ENCODE measurements around the gene RBM10. TPM values are rescaled to one million over a fixed set of nuclear protein-coding genes. Genes with fewer than 3 reads are reported as not detected.

The RBM10 gene
- polyA plus RNA-seq, 3 donors from 2014 or later: 15.1 to 34.1 (median 18.0) TPM

- Mint-ChIP-seq H3K4me3 (no peak overlapping the region), H3K4me1 (peaks cover 20 to 29% of the 10 kb centered on the region in 2 donors), H3K27me3 (ENCODE audit: low read depth in 3 of 3) (peaks cover 0 to 4% (median 0%) of the 10 kb centered on the region in 3 donors), H3K9me3 (no peaks in the 10 kb centered on the region), H3K36me3 (peaks cover 4 to 70% (median 43%) of the 10 kb centered on the region in 3 donors), H3K27ac (peak overlapping the region in 2 of 6 donors; percentile 30 to 59)
- DNase-seq: no peak
Measured at GRCh38 chrX:47201345-47201944, 56.4 kb downstream of the RBM10 start.

- peaks cover 0 to 4% (median 0%) of the 10 kb centered on the region in 3 donors for H3K27me3 Mint-ChIP-seq (ENCODE audit: low read depth in 3 of 3)
- no peaks in the 10 kb centered on the region for H3K9me3 Mint-ChIP-seq
- H3K36me3 Mint-ChIP-seq: peaks cover 4 to 77% (median 51%) of the 10 kb centered on the region in 3 donors
- no peak overlapping the region for H3K27ac Mint-ChIP-seq
- peaks cover 12 to 21% of the 10 kb centered on the region in 2 donors for H3K4me1 Mint-ChIP-seq
- H3K4me3 Mint-ChIP-seq: no peak overlapping the region
- no peak for DNase-seq
Measured at GRCh38 chrX:47202316-47202715, 57.3 kb downstream of the RBM10 start.

- Mint-ChIP-seq H3K36me3 (peaks cover 4 to 77% (median 53%) of the 10 kb centered on the region in 3 donors), H3K27me3 (ENCODE audit: low read depth in 3 of 3) (peaks cover 0 to 4% (median 0%) of the 10 kb centered on the region in 3 donors), H3K9me3 (no peaks in the 10 kb centered on the region), H3K4me1 (peaks cover 7 to 15% of the 10 kb centered on the region in 2 donors), H3K27ac (no peak overlapping the region), H3K4me3 (no peak overlapping the region)
- DNase-seq: no peak
Measured at GRCh38 chrX:47202877-47203276, 57.9 kb downstream of the RBM10 start.

GRCh38 chrX:47204970-47205369, 59.9 kb downstream of the RBM10 start:
- Mint-ChIP-seq H3K4me3 (no peak overlapping the region), H3K36me3 (peaks cover 4 to 75% (median 52%) of the 10 kb centered on the region in 3 donors), H3K27ac (peak overlapping the region in 1 of 6 donors; percentile 30), H3K27me3 (ENCODE audit: low read depth in 3 of 3) (peaks cover 0 to 2% (median 0%) of the 10 kb centered on the region in 3 donors), H3K4me1 (peaks cover 3 to 5% of the 10 kb centered on the region in 2 donors), H3K9me3 (no peaks in the 10 kb centered on the region)
- no peak for DNase-seq

- H3K9me3 Mint-ChIP-seq: no peaks in the 10 kb centered on the region
- H3K27me3 Mint-ChIP-seq (ENCODE audit: low read depth in 3 of 3): peaks cover 0 to 2% (median 0%) of the 10 kb centered on the region in 3 donors
- H3K4me1 Mint-ChIP-seq: peaks cover 2 to 3% of the 10 kb centered on the region in 2 donors
- H3K4me3 Mint-ChIP-seq: no peak overlapping the region
- H3K27ac Mint-ChIP-seq: peak overlapping the region in 1 of 6 donors; percentile 61
- peaks cover 4 to 72% (median 48%) of the 10 kb centered on the region in 3 donors for H3K36me3 Mint-ChIP-seq
- no peak for DNase-seq
Measured at GRCh38 chrX:47206316-47206715, 61.3 kb downstream of the RBM10 start.

GRCh38 chrX:47208108-47208507, 63.1 kb downstream of the RBM10 start:
- H3K4me1 Mint-ChIP-seq: peaks cover 0 to 3% of the 10 kb centered on the region in 2 donors
- H3K27me3 Mint-ChIP-seq (ENCODE audit: low read depth in 3 of 3): peaks cover 0 to 2% (median 0%) of the 10 kb centered on the region in 3 donors
- no peaks in the 10 kb centered on the region for H3K9me3 Mint-ChIP-seq
- H3K36me3 Mint-ChIP-seq: peaks cover 4 to 75% (median 54%) of the 10 kb centered on the region in 3 donors
- DNase-seq: no peak
- no peak overlapping the region for H3K27ac Mint-ChIP-seq
- no peak overlapping the region for H3K4me3 Mint-ChIP-seq

GRCh38 chrX:47209508-47210238, 64.7 kb downstream of the RBM10 start:
- peaks cover 0 to 3% of the 10 kb centered on the region in 2 donors for H3K4me1 Mint-ChIP-seq
- no peak overlapping the region for H3K4me3 Mint-ChIP-seq
- DNase-seq: no peak
- peaks cover 4 to 78% (median 52%) of the 10 kb centered on the region in 3 donors for H3K36me3 Mint-ChIP-seq
- no peak overlapping the region for H3K27ac Mint-ChIP-seq
- H3K27me3 Mint-ChIP-seq (ENCODE audit: low read depth in 3 of 3): no peaks in the 10 kb centered on the region
- no peaks in the 10 kb centered on the region for H3K9me3 Mint-ChIP-seq

- Mint-ChIP-seq H3K36me3 (peaks cover 0 to 80% (median 51%) of the 10 kb centered on the region in 3 donors), H3K27me3 (ENCODE audit: low read depth in 3 of 3) (no peaks in the 10 kb centered on the region), H3K9me3 (no peaks in the 10 kb centered on the region), H3K4me3 (no peak overlapping the region), H3K4me1 (no peaks in the 10 kb centered on the region), H3K27ac (peak overlapping the region in 2 of 6 donors; percentile 2 to 10)
- no peak for DNase-seq
Measured at GRCh38 chrX:47210661-47211425, 65.8 kb downstream of the RBM10 start.

- no peak for DNase-seq
Measured at GRCh38 chrX:47212381-47213293, 67.6 kb downstream of the RBM10 start.

GRCh38 chrX:47214435-47215077, 69.5 kb downstream of the RBM10 start:
- no peak for DNase-seq
- H3K4me3 Mint-ChIP-seq: no peak overlapping the region
- H3K36me3 Mint-ChIP-seq: peaks cover 0 to 62% (median 36%) of the 10 kb centered on the region in 3 donors
- peak overlapping the region in 1 of 6 donors; percentile 34 for H3K27ac Mint-ChIP-seq
- peaks cover 12 to 13% (median 12%) of the 10 kb centered on the region in 3 donors for H3K27me3 Mint-ChIP-seq (ENCODE audit: low read depth in 3 of 3)
- H3K9me3 Mint-ChIP-seq: no peaks in the 10 kb centered on the region
- H3K4me1 Mint-ChIP-seq: peaks cover 18 to 22% of the 10 kb centered on the region in 2 donors

More at GRCh38 chrX:47212381-47213293, 67.6 kb downstream of the RBM10 start:
- Mint-ChIP-seq H3K36me3 (peaks cover 0 to 70% (median 36%) of the 10 kb centered on the region in 3 donors), H3K27me3 (ENCODE audit: low read depth in 3 of 3) (peaks cover 2 to 4% (median 2%) of the 10 kb centered on the region in 3 donors), H3K27ac (peak overlapping the region in 2 of 6 donors; percentile 4 to 58), H3K4me1 (peaks cover 12 to 15% of the 10 kb centered on the region in 2 donors), H3K4me3 (no peak overlapping the region), H3K9me3 (no peaks in the 10 kb centered on the region)

- Mint-ChIP-seq H3K4me3 (no peak overlapping the region), H3K27me3 (ENCODE audit: low read depth in 3 of 3) (peaks cover 12 to 13% (median 12%) of the 10 kb centered on the region in 3 donors), H3K27ac (peak overlapping the region in 4 of 6 donors; percentile 18 to 98 (median 76)), H3K36me3 (peaks cover 0 to 55% (median 35%) of the 10 kb centered on the region in 3 donors), H3K4me1 (peaks cover 26 to 30% of the 10 kb centered on the region in 2 donors), H3K9me3 (no peaks in the 10 kb centered on the region)
- no peak for DNase-seq
Measured at GRCh38 chrX:47215291-47215900, 70.4 kb downstream of the RBM10 start.

GRCh38 chrX:47216393-47216925, 71.4 kb downstream of the RBM10 start:
- H3K4me1 Mint-ChIP-seq: peaks cover 32 to 38% of the 10 kb centered on the region in 2 donors
- H3K27me3 Mint-ChIP-seq (ENCODE audit: low read depth in 3 of 3): peaks cover 12 to 15% (median 12%) of the 10 kb centered on the region in 3 donors
- H3K4me3 Mint-ChIP-seq: peak overlapping the region in 4 of 5 donors; percentile 92 to 96 (median 94)
- no peak for DNase-seq
- peak overlapping the region; percentile 85 to 99 (median 98) for H3K27ac Mint-ChIP-seq
- H3K36me3 Mint-ChIP-seq: peaks cover 0 to 45% (median 26%) of the 10 kb centered on the region in 3 donors
- H3K9me3 Mint-ChIP-seq: no peaks in the 10 kb centered on the region

All from immature natural killer cell (primary cell).